ENCODE data around the gene KDM4C.

Gene KDM4C

DNA sequence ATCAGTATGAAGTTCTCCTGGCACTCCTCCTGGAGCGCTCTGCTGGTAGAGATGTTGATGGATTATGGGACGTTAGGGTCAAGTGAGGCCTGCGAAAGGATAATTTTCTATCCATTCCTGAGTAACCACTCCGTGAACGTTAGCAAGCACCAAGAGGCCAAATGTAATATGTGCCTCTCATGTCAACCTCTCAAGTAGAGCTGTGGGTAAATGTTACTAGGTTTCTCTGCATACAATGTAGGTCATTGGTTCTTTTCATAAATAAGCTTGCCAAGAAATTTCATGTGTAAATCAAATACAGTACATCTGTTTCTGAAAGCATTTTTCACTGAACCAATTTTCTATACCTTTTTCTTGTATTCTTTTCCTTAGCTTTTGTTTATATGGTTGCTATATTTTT, 126.3 kb downstream of the KDM4C start:
- no peak overlapping the region for H3K4me3 ChIP-seq (replicated peaks; ENCODE audit: low read depth, low read length)
- DNase-seq (ENCODE audit: extremely low read depth, low read depth): no peak

GRCh38 chr9:6884990-6885389, 127.2 kb downstream of the KDM4C start:
- no peak for TF ChIP-seq CTCF (IDR thresholded peaks at IDR 0.05; ENCODE audit: low read depth, low read length, missing control alignments)
- no peak overlapping the region for H3K4me3 ChIP-seq (replicated peaks; ENCODE audit: low read depth, low read length)
- no peak for DNase-seq (ENCODE audit: extremely low read depth, low read depth)

More for the DNA sequence above, 126.3 kb downstream of the KDM4C start:
- TF ChIP-seq CTCF (IDR thresholded peaks at IDR 0.05; ENCODE audit: low read depth, low read length, missing control alignments): no peak

DNA sequence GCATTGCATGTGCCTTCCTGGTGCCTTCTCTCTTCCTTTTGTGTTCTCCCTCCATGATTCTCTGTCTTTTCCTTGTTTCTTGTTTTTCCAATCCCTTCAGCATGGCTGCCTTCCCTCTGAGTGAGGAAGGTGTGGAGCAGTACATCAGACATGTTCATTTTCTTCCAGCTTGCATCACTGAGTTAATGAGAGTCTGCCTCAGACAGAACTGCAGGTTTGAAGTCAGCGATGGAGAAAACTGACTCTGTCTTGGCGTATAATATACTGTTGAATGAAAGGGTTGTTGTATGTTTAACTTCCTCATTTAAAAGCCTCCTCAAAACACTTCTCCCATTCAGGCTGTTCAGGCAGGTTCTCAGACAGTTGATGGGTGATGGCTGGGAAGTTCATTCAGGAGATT, 129.3 kb downstream of the KDM4C start:
- no peak for DNase-seq (ENCODE audit: extremely low read depth, low read depth)
- no peak overlapping the region for H3K4me3 ChIP-seq (replicated peaks; ENCODE audit: low read depth, low read length)
- TF ChIP-seq CTCF (IDR thresholded peaks at IDR 0.05; ENCODE audit: low read depth, low read length, missing control alignments): no peak

DNA sequence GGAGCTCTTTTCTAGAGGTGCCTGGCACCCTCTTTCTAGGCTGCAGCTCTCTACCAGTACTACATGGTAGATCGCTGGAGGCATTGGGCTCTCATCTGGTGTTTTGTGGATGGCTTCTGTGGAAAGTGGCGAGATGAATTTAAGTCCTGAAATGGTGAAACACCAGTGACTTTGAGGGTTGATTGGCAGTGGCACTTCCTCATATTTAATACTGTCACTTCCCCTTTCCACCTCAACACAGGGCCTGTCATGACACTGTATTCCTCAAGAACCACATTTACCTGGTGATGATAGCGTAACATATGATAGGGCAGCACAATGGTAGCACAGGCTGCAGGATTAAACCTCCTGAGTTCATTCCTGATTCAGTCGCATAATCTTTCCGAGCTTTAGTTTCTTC, 132.1 kb downstream of the KDM4C start:
- no peak for TF ChIP-seq CTCF (IDR thresholded peaks at IDR 0.05; ENCODE audit: low read depth, low read length, missing control alignments)
- H3K4me3 ChIP-seq (replicated peaks; ENCODE audit: low read depth, low read length): no peak overlapping the region
- DNase-seq (ENCODE audit: extremely low read depth, low read depth): no peak

DNA sequence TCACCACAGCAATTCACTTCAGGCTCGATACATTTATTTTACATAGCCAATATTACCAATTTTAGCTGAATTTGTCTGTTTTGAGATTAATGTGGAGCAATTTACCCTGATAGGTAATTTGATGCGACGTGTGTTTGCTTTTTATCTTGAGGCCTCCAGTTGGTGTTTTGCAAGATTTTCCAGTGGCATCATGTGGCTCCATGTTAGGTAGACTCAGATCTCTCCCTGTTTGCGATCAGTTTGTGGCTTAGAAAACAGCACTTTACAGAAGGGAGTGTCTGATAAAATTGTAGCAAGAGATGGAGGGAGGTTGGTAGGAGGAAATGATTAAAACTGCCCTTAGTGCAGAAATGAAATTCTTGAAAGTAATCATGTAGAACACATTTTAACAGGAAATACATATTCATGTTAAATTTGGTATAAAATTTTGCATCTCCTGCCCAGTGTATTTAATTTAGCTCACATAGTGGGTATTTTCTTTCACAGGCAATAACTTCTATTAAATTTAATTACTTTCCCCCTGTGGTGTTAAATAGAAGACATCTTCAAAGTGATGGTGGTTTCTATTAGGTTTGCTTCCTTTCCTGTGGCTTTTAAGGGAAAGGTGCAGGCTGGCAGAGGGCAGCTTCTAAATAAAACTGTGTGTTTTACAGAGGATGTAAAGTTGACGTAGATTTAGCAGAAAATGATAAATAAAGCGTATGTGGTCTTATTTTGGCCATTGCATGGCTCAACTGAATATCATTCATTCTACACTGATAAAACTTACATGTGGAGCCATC, 135.8 kb downstream of the KDM4C start:
- TF ChIP-seq CTCF (IDR thresholded peaks at IDR 0.05; ENCODE audit: low read depth, low read length, missing control alignments): no peak
- no peak overlapping the region for H3K4me3 ChIP-seq (replicated peaks; ENCODE audit: low read depth, low read length)
- no peak for DNase-seq (ENCODE audit: extremely low read depth, low read depth)

GRCh38 chr9:6894135-6894534, 136.4 kb downstream of the KDM4C start:
- TF ChIP-seq CTCF (IDR thresholded peaks at IDR 0.05; ENCODE audit: low read depth, low read length, missing control alignments): no peak
- no peak for DNase-seq (ENCODE audit: extremely low read depth, low read depth)
- H3K4me3 ChIP-seq (replicated peaks; ENCODE audit: low read depth, low read length): no peak overlapping the region

GRCh38 chr9:6895754-6896153, 138.0 kb downstream of the KDM4C start:
- no peak for TF ChIP-seq CTCF (IDR thresholded peaks at IDR 0.05; ENCODE audit: low read depth, low read length, missing control alignments)
- H3K4me3 ChIP-seq (replicated peaks; ENCODE audit: low read depth, low read length): no peak overlapping the region
- DNase-seq (ENCODE audit: extremely low read depth, low read depth): no peak

Measured in HFF-Myc (cell line).